H1 (cell line): ENCODE data around the gene ABHD10. TPM values are rescaled to one million over a fixed set of nuclear protein-coding genes. Genes with fewer than 3 reads are reported as not detected.

Experiments
- CTCF ChIA-PET: fragments of 300-600 bp; sonication (Branson Sonifier 250); formaldehyde crosslinking; loops from one replicate; lab custom pipeline; 2021; ENCODE audit not compliant: partially characterized antibody; lab: Charles Lee
- POLR2A ChIA-PET: fragments of 300-600 bp; sonication (Branson Sonifier 250); formaldehyde crosslinking; loops from one replicate; lab custom pipeline; 2021; ENCODE audit warnings: inconsistent platforms; ENCODE audit not compliant: partially characterized antibody; lab: Charles Lee
- DNase-seq, 2 experiments: peaks; one replicate each; pipeline versions ENCODE4 v3.0.0 to v3.0.0-alpha.2; 2010 to 2022; ENCODE audit warnings: low spot score in 2 of 2, low read depth in 1 of 2, mixed read lengths in 1 of 2
- FAIRE-seq: peaks from 2 replicates; lab custom pipeline; 2011; peaks lifted over from hg19 to GRCh38; lab: Jason Lieb, UNC
- H2AFZ ChIP-seq: 2 replicates; pipeline ENCODE4 v1.8.1; 2012; ENCODE audit warnings: low read length, inconsistent platforms
- H2AK5ac ChIP-seq: 2 replicates; pipeline ENCODE4 v1.6.1; 2013; ENCODE audit warnings: low read depth, low read length
- H2BK120ac ChIP-seq: replicated peaks from 2 replicates; pipeline ENCODE3; 2013; ENCODE audit warnings: low read depth, low read length, inconsistent platforms
- H2BK12ac ChIP-seq: 2 replicates; pipeline ENCODE4 v1.6.1; 2013; ENCODE audit warnings: low read depth, low read length
- H2BK15ac ChIP-seq: 2 replicates; pipeline ENCODE4 v1.6.1; 2013; ENCODE audit warnings: low read length
- H2BK20ac ChIP-seq: 2 replicates; pipeline ENCODE4 v1.6.1; 2013; ENCODE audit warnings: low read length
- H2BK5ac ChIP-seq: 2 replicates; pipeline ENCODE4 v1.6.1; 2013; ENCODE audit warnings: low read depth, low read length
- H3K14ac ChIP-seq: 2 replicates; pipeline ENCODE4 v1.6.1; 2013; ENCODE audit warnings: inconsistent platforms; ENCODE audit not compliant: insufficient read length
- H3K18ac ChIP-seq: 2 replicates; pipeline ENCODE4 v1.6.1; 2013; ENCODE audit warnings: low read length; ENCODE audit errors: extremely low read depth
- H3K23ac ChIP-seq: 2 replicates; pipeline ENCODE4 v1.6.1; 2013; ENCODE audit warnings: inconsistent platforms; ENCODE audit not compliant: insufficient read length
- H3K23me2 ChIP-seq: 2 replicates; pipeline ENCODE4 v1.6.1; 2013; ENCODE audit warnings: low read depth, low read length
- H3K27ac ChIP-seq: 2 replicates; pipeline ENCODE4 v1.6.1; 2011; ENCODE audit warnings: low read depth, low read length, inconsistent platforms
- H3K27me3 ChIP-seq, 4 experiments: replicated peaks in 1 of 4; 1 replicate in 1 of 4; 2 replicates in 3 of 4; pipeline versions ENCODE4 v1.6.1 to v1.8.1; 2011 to 2013; ENCODE audit warnings: low read length in 3 of 4, mild to moderate bottlenecking in 3 of 4, inconsistent platforms in 2 of 4, mixed read lengths in 2 of 4, moderate library complexity in 1 of 4; ENCODE audit not compliant: control insufficient read depth in 3 of 4, insufficient read depth in 3 of 4; ENCODE audit errors: extremely low read depth in 1 of 4
- H3K36me3 ChIP-seq, 4 experiments: 2 replicates each; pipeline versions ENCODE4 v1.6.1 to v1.8.1; 2011 to 2013; ENCODE audit warnings: mild to moderate bottlenecking in 4 of 4, low read length in 3 of 4, moderate library complexity in 2 of 4, control low read depth in 1 of 4, inconsistent platforms in 1 of 4; ENCODE audit not compliant: insufficient read depth in 4 of 4, control insufficient read depth in 2 of 4
- H3K4ac ChIP-seq: replicated peaks from 2 replicates; pipeline ENCODE3; 2013; ENCODE audit warnings: low read length, low read depth, mixed read lengths, inconsistent platforms; ENCODE audit not compliant: insufficient read length
- H3K4me1 ChIP-seq, 4 experiments: replicated peaks in 1 of 4; 1 replicate in 1 of 4; 2 replicates in 3 of 4; pipeline versions ENCODE4 v1.6.1 to v1.8.1; 2011 to 2013; ENCODE audit warnings: low read length in 3 of 4, inconsistent platforms in 2 of 4, mixed read lengths in 1 of 4; ENCODE audit not compliant: insufficient read depth in 4 of 4, control insufficient read depth in 3 of 4
- H3K4me2 ChIP-seq, 2 experiments: 2 replicates each; pipeline versions ENCODE4 v1.6.1 to v1.8.1; 2011 to 2013; ENCODE audit warnings: low read depth in 2 of 2, low read length in 2 of 2, control low read depth in 1 of 2, inconsistent platforms in 1 of 2, mild to moderate bottlenecking in 1 of 2; ENCODE audit not compliant: insufficient read depth in 1 of 2
- H3K4me3 ChIP-seq, 4 experiments: fragments of 200-600, 300-600 bp in 1 of 4; sonication (generic), shearing (Covaris generic), sonication (Bioruptor Twin) in 1 of 4; 2 replicates each; pipeline versions ENCODE4 v1.5.1 to v1.8.1; 2011 to 2016; ENCODE audit warnings: low read length in 4 of 4, low read depth in 3 of 4, control low read depth in 2 of 4, inconsistent platforms in 2 of 4, mild to moderate bottlenecking in 2 of 4, mixed read lengths in 1 of 4, moderate library complexity in 1 of 4; ENCODE audit not compliant: insufficient read depth in 2 of 4; ENCODE audit errors: extremely low read depth in 1 of 4
- H3K56ac ChIP-seq: replicated peaks from 2 replicates; pipeline ENCODE3; 2013; ENCODE audit warnings: low read depth, mild to moderate bottlenecking, mixed read lengths, low read length, inconsistent platforms; ENCODE audit not compliant: insufficient read length
- H3K79me1 ChIP-seq: 2 replicates; pipeline ENCODE4 v1.6.1; 2013; ENCODE audit warnings: low read depth, low read length, control low read depth
- H3K79me2 ChIP-seq, 2 experiments: 2 replicates each; pipeline versions ENCODE4 v1.6.1 to v1.8.1; 2012 to 2013; ENCODE audit warnings: low read length in 2 of 2, mild to moderate bottlenecking in 2 of 2, inconsistent platforms in 1 of 2; ENCODE audit not compliant: insufficient read depth in 2 of 2, control insufficient read depth in 1 of 2
- H3K9ac ChIP-seq, 4 experiments: replicated peaks in 1 of 4; 1 replicate in 1 of 4; 2 replicates in 3 of 4; pipeline versions ENCODE4 v1.6.1 to v1.8.1; 2011 to 2013; ENCODE audit warnings: low read depth in 3 of 4, low read length in 3 of 4, control low read depth in 2 of 4, mild to moderate bottlenecking in 2 of 4, moderate library complexity in 2 of 4, inconsistent platforms in 1 of 4; ENCODE audit errors: extremely low read depth in 1 of 4
- H3K9me3 ChIP-seq, 2 experiments: 2 replicates each; pipeline versions ENCODE4 v1.6.1 to v1.8.1; 2012 to 2013; ENCODE audit warnings: mild to moderate bottlenecking in 2 of 2, moderate library complexity in 2 of 2, control low read depth in 1 of 2, inconsistent platforms in 1 of 2, low read depth in 1 of 2, low read length in 1 of 2, mixed read lengths in 1 of 2; ENCODE audit not compliant: insufficient read depth in 2 of 2
- H4K20me1 ChIP-seq, 2 experiments: replicated peaks in 1 of 2; 2 replicates each; pipeline versions ENCODE3 to v1.8.1; 2011 to 2013; ENCODE audit warnings: inconsistent platforms in 2 of 2, low read length in 2 of 2, mild to moderate bottlenecking in 1 of 2; ENCODE audit not compliant: insufficient read depth in 2 of 2, control insufficient read depth in 1 of 2
- H4K5ac ChIP-seq: 2 replicates; pipeline ENCODE4 v1.6.1; 2013; ENCODE audit warnings: low read length, low read depth, mixed read lengths, inconsistent platforms; ENCODE audit not compliant: insufficient read length
- H4K8ac ChIP-seq: 2 replicates; pipeline ENCODE4 v1.8.0; 2013; ENCODE audit warnings: mild to moderate bottlenecking, moderate library complexity, low read length, inconsistent platforms; ENCODE audit not compliant: insufficient read depth; ENCODE audit errors: extremely low read depth
- H4K91ac ChIP-seq: replicated peaks from 2 replicates; pipeline ENCODE3; 2013; ENCODE audit warnings: low read length, mixed read lengths, inconsistent platforms; ENCODE audit not compliant: insufficient read length
- ASH2L ChIP-seq: fragments of 200-600, 300-600 bp; sonication (generic); IDR thresholded peaks from one replicate; pipeline ENCODE4 v1.7.1; 2017; ENCODE audit warnings: low read length
- FOSL1 ChIP-seq: IDR thresholded peaks from 2 replicates; pipeline ENCODE4 v1.6.1; 2011; ENCODE audit warnings: mild to moderate bottlenecking, low read depth, low read length, moderate library complexity; ENCODE audit not compliant: insufficient read depth
- POLR2A ChIP-seq, 2 experiments: IDR thresholded peaks; 1 replicate in 1 of 2; 2 replicates in 1 of 2; pipeline ENCODE4 v1.6.1; 2011; ENCODE audit warnings: low read depth in 2 of 2, low read length in 2 of 2, mild to moderate bottlenecking in 2 of 2; ENCODE audit errors: control extremely low read depth in 1 of 2
- POU5F1 ChIP-seq: IDR thresholded peaks from 2 replicates; pipeline ENCODE4 v1.6.1; 2011; ENCODE audit warnings: low read depth, mild to moderate bottlenecking, low read length, moderate library complexity
- RXRA ChIP-seq: IDR thresholded peaks from 2 replicates; pipeline ENCODE4 v1.6.1; 2011; ENCODE audit warnings: low read depth, mild to moderate bottlenecking, low read length, moderate library complexity; ENCODE audit not compliant: insufficient read depth
- SIN3A ChIP-seq, 2 experiments: IDR thresholded peaks in 1 of 2; conservative IDR thresholded peaks in 1 of 2; 2 replicates each; pipeline ENCODE4 v1.6.1; 2011 to 2012; ENCODE audit warnings: low read length in 2 of 2, improper control_type of control experiment in 1 of 2, low read depth in 1 of 2, mild to moderate bottlenecking in 1 of 2
- WGBS, 2 experiments: shearing (Covaris generic) in 1 of 2; methylation state at CpG; one replicate each; pipeline versions ENCODE4 v1.1.6 to v1.1.7; 2013 to 2015; ENCODE audit warnings: low lambda C conversion rate in 2 of 2, mixed read lengths in 2 of 2, inconsistent platforms in 1 of 2, low coverage in 1 of 2, missing lambda C conversion rate in 1 of 2; ENCODE audit not compliant: insufficient replicate concordance in 2 of 2, insufficient coverage in 1 of 2, insufficient read length in 1 of 2; ENCODE audit errors: extremely low coverage in 1 of 2, missing lambda C conversion rate in 1 of 2; 5-methylcytosine and 5-hydroxymethylcytosine counted together
- polyA plus RNA-seq, 7 experiments: library from polyadenylated mRNA; depleted of rRNA in 3 of 7; stranded (reverse) in 5 of 7; unstranded in 2 of 7; fragments of >200 nt in 5 of 7; fragments of 200-250 nt in 2 of 7; gene quantifications; 1 replicate in 5 of 7; 2 replicates in 1 of 7; 4 replicates in 1 of 7; pipeline versions ENCODE4 v1.2.1 to v1.2.3, GENCODE V29; 2011 to 2013; ENCODE audit warnings: missing spikeins in 2 of 7, mixed read lengths in 2 of 7
- total RNA-seq: library from RNA; stranded (reverse); fragmentation: NEBNext Ultra II Directional; extraction: Animal tissue kit (Norgen Biotek cat#: 25700); gene quantifications from 2 replicates; pipeline ENCODE4 v1.2.1, GENCODE V29; 2021

ABHD10 gene
- total and polyA plus RNA-seq, 2 of the 8 experiments (the other 6 are each of a cell fraction or from before 2014, with no cell fraction given): 10.9 to 24.6 TPM

DNA sequence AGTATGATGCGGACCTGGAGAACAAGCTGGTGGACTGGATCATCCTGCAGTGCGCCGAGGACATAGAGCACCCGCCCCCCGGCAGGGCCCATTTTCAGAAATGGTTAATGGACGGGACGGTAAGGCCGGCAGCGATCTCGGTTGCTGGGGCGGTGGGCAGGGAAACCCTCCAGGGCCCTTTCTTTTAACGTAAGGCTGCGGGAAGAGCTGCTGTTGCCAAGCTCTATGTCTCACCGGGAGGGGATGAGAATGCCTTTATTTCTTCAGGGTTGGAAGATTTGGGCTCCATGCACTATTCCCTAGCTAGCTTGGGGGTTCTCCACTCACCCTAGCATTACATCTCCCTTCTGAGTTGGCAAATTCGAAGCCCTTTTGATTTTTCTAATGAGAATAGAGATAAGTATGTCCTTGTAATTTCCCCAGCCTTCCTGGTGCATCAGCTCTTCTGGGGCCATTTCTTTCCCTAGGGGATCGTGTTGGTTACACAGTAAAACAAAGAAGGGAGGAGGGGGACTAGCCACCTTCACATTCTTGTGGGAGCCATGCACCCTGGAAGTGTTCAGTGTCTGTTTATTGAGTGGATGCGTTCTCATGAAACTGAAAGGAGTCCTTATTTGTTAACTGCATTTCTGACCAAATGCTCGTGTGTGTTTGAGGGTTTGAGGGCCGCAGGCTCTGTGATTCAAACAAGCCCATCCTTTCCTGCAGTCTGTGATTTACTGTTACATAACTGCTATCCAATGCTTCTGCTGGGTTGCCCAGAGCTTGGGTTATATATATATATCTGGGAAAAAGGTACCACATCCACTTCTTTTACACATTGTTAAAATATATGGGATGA, 20.9 kb downstream of the ABHD10 start:
- CTCF ChIA-PET: interaction anchor here (0.6 to 21.3 kb wide), 11 partner anchors 9 to 333 kb away, joined by 3 to 384 read pairs (median 6); partner anchors contain the start of gene ABHD10
- Histone ChIP-seq H3K79me2 (no peaks in the 10 kb centered on the region), H3K27me3 (peaks cover 1 to 22% (median 9%) of the 10 kb centered on the region in 4 experiments; a peak in 4 of 7 replicates), H4K20me1 (peaks cover 3% of the 10 kb centered on the region in 2 experiments), H2AFZ (peak overlapping the region; percentile 72), H2BK120ac (no peak overlapping the region), H3K27ac (0 out of 2 replicates have a peak overlapping the region, but pooled peaks have one; percentile 5), H2BK5ac (no peak overlapping the region; the same call in 1 of the 2 replicates), H3K36me3 (peaks cover 0 to 2% (median 0%) of the 10 kb centered on the region in 4 experiments; a peak in 2 of 8 replicates), H4K8ac (peak overlapping the region; percentile 36; the same call in 1 of the 2 replicates), H3K4me1 (peaks cover 3 to 10% (median 6%) of the 10 kb centered on the region in 4 experiments; a peak in 5 of 7 replicates), H3K23me2 (peaks cover 12% of the 10 kb centered on the region), H2BK15ac (peak overlapping the region; percentile 85; the same call in 1 of the 2 replicates), H3K23ac (no peak overlapping the region), H3K56ac (no peak overlapping the region), H2AK5ac (no peak overlapping the region), H3K4me2 (peak overlapping the region; percentile 85 to 92), H2BK12ac (no peak overlapping the region), H3K9me3 (no peaks in the 10 kb centered on the region), H3K14ac (no peak overlapping the region), H3K9ac (peak overlapping the region in 3 of 4 experiments; percentile 37 to 80 (median 40); a peak in 6 of 7 replicates), H3K4ac (no peak overlapping the region), H2BK20ac (peak overlapping the region; percentile 72; the same call in 1 of the 2 replicates), H4K91ac (no peak overlapping the region), H3K18ac (peak overlapping the region; percentile 66; the same call in 1 of the 2 replicates), H3K79me1 (no peaks in the 10 kb centered on the region), H4K5ac (no peak overlapping the region), H3K4me3 (peak overlapping the region; percentile 63 to 77 (median 72))
- DNase-seq: no peak
- WGBS, 2 experiments: 13% methylated on average over 19 of the region's 19 CpGs; no CpG with 5 or more reads in 1 of the 2 experiments
- no peak for FAIRE-seq
- POLR2A ChIA-PET: interaction anchor here (0.7 to 4.1 kb wide), 7 partner anchors 8 to 241 kb away, joined by 3 to 22 read pairs (median 5); partner anchors contain the start of gene ABHD10
- TF ChIP-seq SIN3A (conservative IDR thresholded peaks at IDR 0.05 in 1 of 2, IDR thresholded peaks at IDR 0.05 in 1 of 2; ENCODE audit: low read depth in 1 of 2, low read length in 2 of 2): no peak
- no peak for TF ChIP-seq POU5F1
- peak in 1 of 2 experiments; percentile 41; a peak in 1 of 3 replicates for TF ChIP-seq POLR2A (IDR thresholded peaks at IDR 0.05; ENCODE audit: control extremely low read depth in 1 of 2, low read depth in 2 of 2, low read length in 2 of 2)
- TF ChIP-seq ASH2L: peak; percentile 37
- TF ChIP-seq FOSL1: no peak
- TF ChIP-seq RXRA: no peak
